Stimulated activated CD8-positive, alpha-beta memory T cell treated with anti-CD3 and anti-CD28 coated beads, Interleukin-7, amount 100 ng/mL, for 48 hours (primary cell): ENCODE results near the gene TMEM203.
A peak's percentile ranks its signal among the peaks of the same experiment; 100 is the strongest.

Source experiments
- DNase-seq, 2 donors: peaks; one replicate each; pipeline ENCODE4 v3.0.0-alpha.2; 2020; ENCODE audit warnings: low read depth in 1 of 2; ENCODE audit errors: extremely low read depth in 1 of 2

TMEM203 gene

GRCh38 chr9:137219757-137220316, 14.4 kb upstream of the TMEM203 start:
- DNase-seq: no peak

DNA sequence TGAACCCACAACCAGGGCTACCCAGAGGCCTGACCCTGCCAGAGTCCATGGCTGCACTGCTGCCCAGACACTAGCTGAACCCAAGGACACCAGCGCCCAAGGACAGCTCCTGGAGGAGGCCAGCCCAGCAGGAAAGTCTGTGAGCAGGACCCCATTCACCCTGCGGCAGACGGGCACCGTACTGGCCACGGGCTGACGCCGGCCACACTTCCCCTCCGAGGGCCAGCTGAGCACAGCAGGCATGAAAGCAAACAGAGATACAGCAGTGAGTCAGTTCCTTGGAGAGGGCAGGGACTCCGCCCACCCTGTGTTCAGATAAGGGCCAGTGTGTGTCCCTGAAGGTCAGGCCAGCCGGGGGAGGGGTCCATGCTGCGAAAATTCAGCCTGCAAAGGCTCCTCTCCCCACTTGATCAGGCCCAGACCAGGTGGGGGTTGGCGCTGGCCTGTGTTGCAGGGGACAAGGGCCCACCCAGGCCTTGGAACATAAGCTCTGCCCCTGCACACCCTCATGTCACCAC, 13.4 kb upstream of the TMEM203 start:
- DNase-seq: no peak

DNA sequence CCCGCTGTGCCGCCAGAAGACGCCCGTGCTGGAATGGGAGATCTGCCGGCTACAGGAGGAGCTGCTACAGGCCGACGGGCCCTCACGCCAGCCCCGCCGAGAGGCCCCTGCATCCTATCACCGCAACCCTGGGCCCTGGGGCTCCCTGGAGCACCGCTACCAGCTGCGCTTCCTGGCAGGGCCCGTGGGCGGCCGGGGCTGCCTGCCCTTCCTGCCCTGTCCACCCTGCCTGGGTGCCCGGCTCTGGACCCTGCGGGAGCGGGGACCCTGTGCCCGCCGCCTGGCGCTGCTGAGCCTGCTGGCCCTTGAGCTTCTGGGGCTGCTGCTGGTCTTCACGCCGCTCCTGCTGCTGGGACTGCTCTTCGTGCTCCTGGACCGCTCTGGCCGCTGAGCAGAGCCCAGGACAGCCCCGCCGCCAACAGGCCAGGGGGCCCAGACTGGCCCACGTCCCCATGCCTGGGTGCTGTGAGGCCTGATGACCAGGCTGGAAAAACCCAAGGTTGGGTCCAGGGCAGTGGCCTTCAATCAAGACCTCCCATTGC, 12.8 kb upstream of the TMEM203 start:
- no peak for DNase-seq

DNA sequence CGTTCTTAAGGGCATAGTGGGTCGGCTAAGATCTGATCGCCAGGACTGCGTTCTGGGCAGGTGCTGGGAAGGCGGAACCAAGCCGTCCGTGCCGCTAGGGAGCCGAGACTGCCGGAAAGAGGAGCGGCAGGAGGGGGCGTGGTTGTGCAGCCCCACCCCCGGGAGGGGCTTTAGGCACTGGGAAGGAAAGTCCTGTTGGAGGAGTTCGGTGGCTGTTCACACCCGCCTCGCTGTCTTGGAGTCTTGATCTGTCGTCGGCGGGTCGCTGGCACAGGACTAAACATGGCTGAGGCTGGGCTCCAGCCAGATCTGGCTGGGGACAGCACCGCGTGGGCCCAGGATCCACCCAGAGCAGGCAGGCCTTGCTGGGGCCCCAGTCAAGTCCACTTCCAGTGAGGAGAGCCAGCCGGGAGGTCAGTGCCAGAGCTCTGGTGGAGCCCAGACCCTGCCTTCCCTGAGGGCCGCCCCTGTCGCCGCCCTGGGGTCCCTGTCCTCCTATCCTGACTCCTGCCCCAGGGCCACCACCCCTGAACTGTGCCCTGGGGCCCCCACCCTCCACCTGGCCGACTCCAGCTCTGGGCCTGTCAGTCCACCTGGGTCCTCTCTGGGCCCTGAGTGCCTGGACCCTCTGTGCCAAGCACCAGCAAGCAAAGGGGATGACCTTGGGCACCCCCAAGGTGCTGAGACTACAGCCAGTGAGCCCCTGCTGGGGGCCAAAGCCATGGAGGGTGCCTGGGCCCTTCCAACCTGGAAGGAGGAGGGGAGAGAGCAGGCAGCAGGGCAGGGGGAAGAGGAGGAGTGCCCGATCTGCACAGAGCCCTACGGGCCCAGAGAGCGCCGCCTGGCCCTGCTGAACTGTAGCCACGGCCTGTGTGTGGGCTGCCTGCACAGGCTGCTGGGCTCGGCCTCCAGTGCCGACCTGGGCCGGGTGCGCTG, 12.1 kb upstream of the TMEM203 start:
- no peak for DNase-seq

- DNase-seq: no peak
These were observed 10.9 kb upstream of the TMEM203 start for GRCh38 chr9:137216188-137216965.

DNA sequence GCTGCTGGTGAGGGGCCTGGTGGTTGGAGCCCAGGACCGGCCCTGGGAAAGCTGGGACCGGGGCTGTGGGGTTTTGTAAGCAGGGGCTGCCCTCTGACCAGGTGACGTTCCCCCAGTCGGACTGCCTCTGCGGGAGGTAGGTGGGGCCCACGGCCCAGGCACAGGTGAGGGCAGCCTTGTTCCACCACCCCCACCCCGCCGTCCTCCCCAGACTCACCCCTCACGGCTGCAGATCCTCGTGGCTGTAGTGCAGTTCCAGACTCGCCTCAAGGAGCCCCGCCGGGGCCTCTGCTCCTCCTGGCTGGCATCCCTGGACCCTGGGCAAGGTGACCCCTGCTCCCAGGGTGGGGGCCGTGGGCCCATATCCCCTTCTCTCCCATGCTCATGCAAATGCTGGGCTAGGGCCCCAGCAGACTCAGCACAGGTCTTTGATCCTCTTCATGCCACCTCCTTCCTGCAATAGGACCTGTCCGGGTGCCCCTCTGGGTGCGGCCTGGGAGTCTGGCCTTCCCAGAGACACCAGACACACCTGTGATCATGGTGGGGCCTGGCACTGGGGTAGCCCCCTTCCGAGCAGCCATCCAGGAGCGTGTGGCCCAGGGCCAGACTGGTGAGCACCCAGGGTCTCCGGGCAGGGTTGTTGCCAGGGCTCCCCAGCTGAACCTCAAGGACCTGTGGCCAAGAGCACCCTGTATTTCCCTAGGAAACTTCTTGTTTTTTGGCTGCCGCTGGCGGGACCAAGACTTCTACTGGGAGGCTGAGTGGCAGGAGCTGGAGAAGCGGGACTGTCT, 9.9 kb upstream of the TMEM203 start:
- no peak for DNase-seq

- DNase-seq: no peak
These were observed 9.2 kb upstream of the TMEM203 start for GRCh38 chr9:137214620-137215019.

DNA sequence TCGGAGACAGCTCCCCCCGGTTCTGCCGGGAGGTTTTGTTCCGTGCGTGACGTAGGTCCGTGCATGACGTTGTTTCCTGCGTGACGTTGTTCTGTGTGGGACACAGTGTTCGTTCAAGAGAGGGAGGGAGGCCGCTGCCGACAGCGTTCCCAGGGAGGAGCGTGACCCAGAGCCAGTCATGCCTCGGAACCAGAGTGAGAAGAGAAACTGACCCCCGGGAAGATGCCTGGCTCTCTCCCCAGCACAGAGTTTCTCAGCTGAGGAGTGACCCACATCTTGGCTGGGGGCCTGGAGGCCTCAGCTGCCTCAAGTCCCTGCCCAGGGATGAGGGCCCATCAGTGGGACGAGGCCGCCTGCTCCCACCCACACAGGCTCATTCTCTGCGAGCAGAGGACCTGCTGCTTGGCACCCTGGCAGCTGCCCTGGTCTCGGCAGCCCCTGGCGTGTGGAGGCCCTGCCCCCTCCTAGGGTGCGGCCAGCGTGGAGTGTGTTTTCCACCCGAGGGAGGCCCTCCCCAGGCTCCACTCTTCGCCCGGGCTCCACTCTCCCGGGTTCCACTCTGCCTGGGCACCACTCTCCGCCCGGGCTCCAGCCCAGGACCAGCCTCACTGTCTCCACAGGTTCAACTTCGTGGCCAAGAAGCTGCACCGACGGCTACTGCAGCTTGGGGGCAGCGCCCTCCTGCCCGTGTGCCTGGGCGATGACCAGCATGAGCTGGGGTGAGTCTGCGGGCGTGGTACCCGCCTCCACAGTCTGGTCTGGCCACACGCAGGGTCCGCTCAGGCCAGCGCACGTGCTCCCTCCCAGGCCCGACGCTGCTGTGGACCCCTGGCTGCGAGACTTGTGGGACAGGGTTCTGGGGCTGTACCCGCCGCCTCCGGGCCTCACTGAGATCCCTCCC, 8.0 kb upstream of the TMEM203 start:
- no peak for DNase-seq

DNA sequence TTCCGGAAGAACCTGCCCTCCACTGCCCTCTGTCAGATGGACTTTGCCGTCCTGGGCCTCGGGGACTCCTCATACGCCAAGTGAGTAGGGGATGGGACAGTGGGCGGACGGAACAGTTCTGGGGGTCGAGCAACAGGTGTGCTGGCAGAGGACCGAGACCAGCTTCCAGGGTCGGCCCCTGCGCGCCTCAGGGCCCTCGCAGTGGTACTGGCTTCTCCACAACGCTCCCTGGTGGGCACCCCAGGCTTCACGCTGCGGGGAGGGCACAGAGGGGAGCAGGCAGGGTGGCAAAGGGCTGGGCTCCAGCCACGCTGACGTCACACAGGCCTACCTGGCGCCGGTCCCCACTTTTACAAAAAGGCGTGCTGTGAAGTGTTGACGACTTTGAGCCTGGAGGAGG, 7.1 kb upstream of the TMEM203 start:
- DNase-seq: no peak

DNA sequence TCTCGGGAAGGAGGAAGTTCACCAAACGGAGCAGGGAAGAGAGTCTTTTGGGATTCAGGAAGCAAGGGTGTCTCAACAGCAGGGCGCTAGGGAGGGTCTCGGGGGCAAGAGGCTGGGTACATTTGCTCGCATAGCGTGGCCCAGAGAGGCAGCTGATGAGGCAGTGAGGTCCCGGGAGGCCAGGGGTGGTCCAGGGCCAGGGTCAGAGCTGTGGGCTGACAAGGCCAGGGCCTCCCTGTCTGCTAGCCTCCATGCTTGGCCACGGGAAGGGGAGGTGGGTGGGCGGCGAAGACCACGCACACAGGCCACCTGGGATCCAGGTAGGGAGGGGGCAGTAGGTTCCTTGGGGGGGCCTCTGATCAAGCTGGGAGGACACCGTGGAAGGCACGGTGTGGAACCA, 6.1 kb upstream of the TMEM203 start:
- DNase-seq: no peak

DNA sequence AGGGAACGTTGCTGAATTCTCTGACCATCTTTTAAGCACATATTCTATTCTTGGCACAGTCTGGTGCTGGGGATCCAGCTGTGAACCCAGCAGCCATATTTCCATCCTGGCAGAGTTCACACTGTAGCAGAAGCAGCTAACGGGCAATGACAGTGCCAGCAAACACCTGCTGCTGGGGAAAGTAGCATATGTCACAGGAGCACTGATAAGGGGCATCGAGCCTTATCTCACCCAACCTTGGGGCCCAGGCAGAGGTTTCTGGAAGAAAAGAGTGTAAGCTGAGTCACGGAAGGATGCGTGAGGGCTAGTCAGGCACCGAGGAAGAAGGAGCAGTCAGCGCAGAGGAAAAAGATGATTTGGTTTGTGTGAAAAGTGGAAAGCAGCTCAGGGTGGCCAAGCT, 1.2 kb upstream of the TMEM203 start:
- DNase-seq: no peak

DNA sequence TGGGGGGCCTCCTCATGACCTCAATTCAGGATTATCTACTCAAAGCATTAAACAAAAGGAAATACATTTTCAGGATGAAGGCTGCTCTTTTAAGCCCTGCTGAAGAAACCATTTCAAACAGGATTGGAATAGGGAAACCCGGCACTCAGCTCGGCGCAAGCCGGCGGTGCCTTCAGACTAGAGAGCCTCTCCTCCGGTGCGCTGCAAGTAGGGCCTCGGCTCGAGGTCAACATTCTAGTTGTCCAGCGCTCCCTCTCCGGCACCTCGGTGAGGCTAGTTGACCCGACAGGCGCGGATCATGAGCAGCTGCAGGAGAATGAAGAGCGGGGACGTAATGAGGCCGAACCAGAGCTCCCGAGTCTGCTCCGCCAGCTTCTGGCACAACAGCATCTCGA, 720 bp downstream of the TMEM203 start:
- DNase-seq: no peak

- no peak for DNase-seq
These were observed 2.5 kb downstream of the TMEM203 start for GRCh38 chr9:137202966-137203365.

DNA sequence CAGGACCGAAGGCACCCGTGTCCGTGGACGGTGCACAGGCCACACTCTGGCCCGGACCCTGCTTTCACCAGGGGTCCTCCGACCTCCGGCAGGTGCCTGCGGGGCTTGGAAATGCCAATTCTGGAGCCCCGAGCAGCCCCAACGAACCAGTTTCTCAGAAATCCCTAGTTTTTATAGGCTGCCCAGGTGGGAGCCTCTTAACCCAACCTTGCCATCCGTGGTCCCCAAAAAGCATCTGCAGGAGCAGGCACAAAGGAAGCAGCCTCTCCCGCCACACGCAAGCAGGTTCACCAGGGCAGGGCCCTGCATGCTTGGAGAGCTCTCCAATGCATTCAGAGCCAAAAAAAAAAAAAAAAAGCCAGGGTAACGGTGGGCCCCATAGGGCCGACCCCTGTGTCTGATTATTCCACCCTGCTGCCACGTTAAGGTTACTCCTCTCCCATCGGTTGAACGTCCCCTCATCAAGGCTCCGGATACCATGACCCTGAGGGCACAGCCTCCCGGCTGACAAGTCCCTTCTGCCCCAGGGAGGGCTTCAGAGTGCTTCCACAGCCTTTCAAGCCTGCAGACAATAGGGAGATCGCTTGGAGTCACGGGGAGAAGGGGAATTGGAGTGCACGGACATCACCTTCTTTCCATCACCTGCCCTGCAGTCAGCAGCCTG, 4.1 kb downstream of the TMEM203 start:
- DNase-seq: no peak

- DNase-seq: peak; percentile 96 to 100
These were observed 4.9 kb downstream of the TMEM203 start, which contains the start of gene TPRN for GRCh38 chr9:137200311-137201204. Gene TPRN (minus strand): TSS chr9:137200741. CDS start chr9:137200711, 30 bp downstream.

- no peak for DNase-seq
These were observed 5.9 kb downstream of the TMEM203 start for GRCh38 chr9:137199411-137200121.

GRCh38 chr9:137198902-137199283, 6.6 kb downstream of the TMEM203 start:
- no peak for DNase-seq
